Activated naive CD8-positive, alpha-beta T cell treated with anti-CD3 and anti-CD28 coated beads for 36 hours (primary cell): ENCODE measurements around the gene KIF18B. TPM values are rescaled to one million over a fixed set of nuclear protein-coding genes. Genes with fewer than 3 reads are reported as not detected.

Experiments
- total RNA-seq, 2 experiments: library from RNA; stranded (reverse); gene quantifications; one replicate each; pipeline ENCODE4 v1.2.3, GENCODE V29; 2021

The KIF18B gene
- total RNA-seq, 2 experiments from 2014 or later = 36.7 to 37.1 TPM

Other genes with a start within 250 kb of the KIF18B start
- 10 to 100 TPM; 21.9 to 24.6 TPM for gene DBF4B, start 239.1 kb downstream of the KIF18B start, total RNA-seq
- gene ADAM11, start 188.8 kb downstream of the KIF18B start, total RNA-seq = under 1 TPM; 0.10 TPM
- 1 to 10 TPM; 6.9 to 7.8 TPM for gene GJC1, start 117.5 kb downstream of the KIF18B start, total RNA-seq
- gene HIGD1B, start 99.9 kb downstream of the KIF18B start, total RNA-seq = not detected
- 100 to 1,000 TPM; 258 TPM for gene EFTUD2, start 48.3 kb downstream of the KIF18B start, total RNA-seq
- gene GFAP, start 32.3 kb downstream of the KIF18B start, total RNA-seq = not detected
- gene C1QL1, start 20.5 kb upstream of the KIF18B start, total RNA-seq = not detected
- gene DCAKD, start 103.9 kb upstream of the KIF18B start, total RNA-seq = 10 to 100 TPM; 29.0 to 31.4 TPM
- 100 to 1,000 TPM; 168 to 170 TPM for gene NMT1, start 113.5 kb upstream of the KIF18B start, total RNA-seq
- 1 to 10 TPM; 2.7 to 3.8 TPM for gene PLCD3, start 184.7 kb upstream of the KIF18B start, total RNA-seq
- 1 to 10 TPM; 8.6 to 8.9 TPM for gene ACBD4, start 187.9 kb upstream of the KIF18B start, total RNA-seq
- 10 to 100 TPM; 36.0 to 36.5 TPM for gene HEXIM1, start 200.7 kb upstream of the KIF18B start, total RNA-seq
- 1 to 10 TPM; 4.8 to 5.6 TPM for gene HEXIM2, start 214.1 kb upstream of the KIF18B start, total RNA-seq